ENCODE results near the gene CLIC4.
A peak's percentile ranks its signal among the peaks of the same experiment; 100 is the strongest.
"Not testable (repeated sequence)": the region's sequence is repeated elsewhere in the genome, so short reads cannot be mapped to it uniquely, and the experiment has no call there.

CLIC4 gene

DNA sequence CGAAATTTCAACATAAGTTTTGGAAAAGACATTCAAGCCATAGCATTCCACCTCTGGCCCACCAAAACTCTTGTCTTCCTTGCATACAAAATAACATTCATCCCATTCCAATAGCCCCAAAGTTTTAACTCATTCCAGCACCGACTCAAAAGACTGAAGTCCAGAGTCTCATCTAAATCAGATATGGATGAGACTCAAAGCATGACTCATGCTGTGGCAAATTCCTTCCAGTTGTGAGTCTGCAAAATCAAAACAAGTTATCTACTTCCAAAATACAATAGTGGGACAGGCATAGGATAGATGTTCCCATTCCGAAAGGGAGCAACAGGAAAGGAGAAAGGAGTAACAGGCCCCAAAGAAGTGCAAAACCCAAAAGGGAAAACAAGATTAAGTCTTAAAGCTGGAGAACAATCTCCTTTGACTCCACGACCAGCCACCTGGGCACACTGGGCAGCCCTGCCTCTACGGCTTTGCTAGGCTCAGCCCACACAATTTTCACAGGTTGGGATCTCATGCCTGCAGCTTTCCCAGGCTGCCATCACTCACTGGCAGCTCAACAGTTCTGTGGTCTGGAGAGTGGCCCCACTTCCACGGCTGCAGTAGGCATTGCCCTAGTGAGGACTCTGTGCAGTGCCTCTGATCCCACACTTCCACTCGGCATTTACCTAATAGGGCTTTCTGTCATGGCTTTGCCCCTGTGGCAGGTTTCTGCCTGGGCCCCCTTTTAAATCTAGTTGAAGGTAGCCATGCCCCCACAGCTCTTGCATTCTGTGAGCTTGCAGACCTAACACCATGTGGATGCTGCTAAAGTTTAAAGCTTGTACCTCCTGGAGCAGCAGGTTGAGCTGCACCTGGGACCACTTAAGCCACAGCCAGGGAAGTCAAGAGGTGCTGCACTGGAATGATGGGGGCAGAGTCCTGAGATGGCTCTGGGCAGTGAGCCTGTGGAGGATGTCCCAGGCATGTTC, 133.8 kb downstream of the CLIC4 start:
- DNase-seq (ENCODE audit: low spot score), result no peak

- no peak for DNase-seq (ENCODE audit: low spot score)
Observed at GRCh38 chr1:24881034-24881433, 135.8 kb downstream of the CLIC4 start.

DNA sequence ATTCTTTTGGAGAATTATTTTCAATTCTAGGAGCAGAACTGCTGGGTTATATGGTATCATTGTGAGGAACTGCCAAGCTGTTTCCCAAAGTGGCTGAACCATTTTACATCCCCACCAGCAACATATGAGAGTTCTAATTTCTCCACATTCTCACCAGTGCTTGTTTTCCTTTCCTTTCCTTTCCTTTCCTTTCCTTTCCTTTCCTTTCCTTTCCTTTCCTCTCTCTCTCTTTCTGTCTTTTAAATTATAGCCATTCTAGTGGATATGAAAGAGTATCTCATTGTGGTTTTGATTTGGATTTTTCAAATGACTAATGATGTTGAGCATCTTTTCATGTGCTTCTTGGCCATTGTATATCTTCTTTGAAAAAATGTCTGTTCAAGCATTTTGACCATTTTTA, 139.5 kb downstream of the CLIC4 start:
- no peak for DNase-seq (ENCODE audit: low spot score)

DNA sequence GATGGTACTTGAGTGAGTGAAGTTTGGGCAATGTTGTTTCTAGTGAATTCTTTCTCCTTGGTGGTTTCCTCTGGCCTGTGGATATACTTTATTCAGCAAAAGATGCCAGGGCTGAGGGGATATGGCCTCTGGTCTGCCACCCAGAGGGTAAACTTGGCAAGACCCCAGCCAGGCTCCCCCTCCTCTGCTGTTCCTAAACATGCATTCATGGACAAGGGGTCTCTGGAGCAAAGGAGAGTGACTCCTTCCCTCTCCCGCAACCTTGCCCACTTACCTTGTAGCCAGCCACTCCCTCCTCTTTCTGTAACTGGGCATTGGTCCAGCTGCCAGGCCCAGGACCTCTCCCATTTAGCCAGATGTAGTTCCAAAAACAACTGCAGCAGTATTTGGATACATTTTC, 141.0 kb downstream of the CLIC4 start:
- no peak for DNase-seq (ENCODE audit: low spot score)

- no peak for DNase-seq (ENCODE audit: low spot score)
Observed at GRCh38 chr1:24888061-24888970, 143.1 kb downstream of the CLIC4 start.

- peak; percentile 65 for DNase-seq (ENCODE audit: low spot score)
Observed at GRCh38 chr1:24888971-24889676, 143.9 kb downstream of the CLIC4 start.

DNA sequence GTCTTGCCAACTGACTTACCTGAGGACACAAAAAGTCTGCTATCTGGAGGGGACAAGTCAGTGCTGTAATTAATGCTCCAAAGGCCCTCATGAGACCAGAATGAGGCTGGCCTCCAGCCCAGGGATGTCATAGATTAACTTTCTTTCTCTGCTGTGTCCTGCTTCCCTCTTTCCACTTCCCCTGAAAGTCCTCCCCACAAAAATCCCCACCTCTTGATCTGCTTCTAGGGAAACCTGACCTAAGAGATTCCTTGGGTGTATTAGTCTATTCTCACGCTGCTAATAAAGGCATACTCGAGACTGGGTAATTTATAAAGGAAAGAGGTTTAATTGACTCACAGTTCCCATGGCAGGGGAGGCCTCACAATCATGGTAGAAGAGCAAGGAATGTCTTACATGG, 145.6 kb downstream of the CLIC4 start:
- DNase-seq (ENCODE audit: low spot score), result no peak

GRCh38 chr1:24891367-24891766, 146.1 kb downstream of the CLIC4 start:
- DNase-seq (ENCODE audit: low spot score), result not testable (repeated sequence)

GRCh38 chr1:24892188-24893153, 147.2 kb downstream of the CLIC4 start:
- no peak for DNase-seq (ENCODE audit: low spot score)

GRCh38 chr1:24893431-24893830, 148.2 kb downstream of the CLIC4 start:
- DNase-seq (ENCODE audit: low spot score), result no peak
